Brain microvascular endothelial cell (primary cell): ENCODE results near the gene NSUN3.

ENCODE experiments used
- DNase-seq: peaks from one replicate; pipeline ENCODE4 v3.0.0-alpha.2; 2020
- H3K27ac ChIP-seq: fragments of 250-450 bp; sonication (Bioruptor Pico); 2 replicates; pipeline ENCODE4 v1.5.1; 2020; ENCODE audit warnings: mild to moderate bottlenecking, moderate library complexity
- H3K27me3 ChIP-seq: fragments of 250-450 bp; sonication (Bioruptor Pico); replicated peaks from 2 replicates; pipeline ENCODE4 v1.5.1; 2020; ENCODE audit warnings: mild to moderate bottlenecking
- H3K36me3 ChIP-seq: fragments of 250-450 bp; sonication (Bioruptor Pico); replicated peaks from 2 replicates; pipeline ENCODE4 v1.5.1; 2020; ENCODE audit warnings: mild to moderate bottlenecking
- H3K4me3 ChIP-seq: 2 replicates; pipeline ENCODE4 v1.5.1; 2011; ENCODE audit warnings: low read depth, mild to moderate bottlenecking, control low read depth, low read length, moderate library complexity
- CTCF ChIP-seq: IDR thresholded peaks from 2 replicates; pipeline ENCODE4 v1.5.1; 2011; ENCODE audit warnings: low read depth, mild to moderate bottlenecking, moderate library complexity, low read length, control low read depth, inconsistent platforms; ENCODE audit errors: missing control alignments
- in situ Hi-C: cut with HindIII; loops from 2 replicates; pipeline ENCODE4 v1.10.0; 2017; ENCODE audit warnings: low sequenced_read_pairs, low pct_ligation_motif_present

Gene NSUN3

GRCh38 chr3:94062513-94063404 lies at the start of gene NSUN3, which contains the start of gene DHFR2:
NSUN3 (plus strand) TSS chr3:94063061; CDS start chr3:94063127, 66 bp downstream.
DHFR2 (minus strand) TSS chr3:94062916; CDS start chr3:94061511, 1,405 bp downstream.
- Histone ChIP-seq H3K4me3 (peak within 1 kb of the TSS; percentile 70), H3K27me3 (no peaks in the 10 kb centered on the region), H3K27ac (peak within 1 kb of the TSS; percentile 99), H3K36me3 (no peaks in the 10 kb centered on the region)
- in situ Hi-C loops: no loop called here
- peak; percentile 98 for DNase-seq
- no peak for TF ChIP-seq CTCF

- no peak for DNase-seq
- Histone ChIP-seq H3K4me3 (no peak overlapping the region), H3K36me3 (no peaks in the 10 kb centered on the region), H3K27ac (no peak overlapping the region), H3K27me3 (no peaks in the 10 kb centered on the region)
- in situ Hi-C loops: no loop called here
- TF ChIP-seq CTCF: no peak
Observed at GRCh38 chr3:94015025-94015424, 47.8 kb upstream of the NSUN3 start.

- no peaks in the 10 kb centered on the region for H3K27me3 ChIP-seq
- no peak overlapping the region for H3K27ac ChIP-seq
- no peak overlapping the region for H3K4me3 ChIP-seq
- no peak for TF ChIP-seq CTCF
- no peaks in the 10 kb centered on the region for H3K36me3 ChIP-seq
- in situ Hi-C loops: no loop called here
- DNase-seq: no peak
Observed at GRCh38 chr3:94019659-94020058, 43.2 kb upstream of the NSUN3 start.

GRCh38 chr3:94020293-94020692 lies 42.6 kb upstream of the NSUN3 start:
- in situ Hi-C loops: no loop called here
- Histone ChIP-seq H3K36me3 (no peaks in the 10 kb centered on the region), H3K4me3 (no peak overlapping the region), H3K27ac (no peak overlapping the region), H3K27me3 (no peaks in the 10 kb centered on the region)
- no peak for TF ChIP-seq CTCF
- no peak for DNase-seq

GRCh38 chr3:94024385-94024784 lies 38.5 kb upstream of the NSUN3 start:
- no peaks in the 10 kb centered on the region for H3K36me3 ChIP-seq
- H3K27me3 ChIP-seq: no peaks in the 10 kb centered on the region
- DNase-seq: no peak
- H3K27ac ChIP-seq: no peak overlapping the region
- in situ Hi-C loops: no loop called here
- no peak for TF ChIP-seq CTCF
- no peak overlapping the region for H3K4me3 ChIP-seq
